DMS114 treated with DMSO at 0.1 percent for 48 hours (cell line): ENCODE results near the gene PCDHA5.

Experiments
- DNase-seq: peaks from one replicate; lab custom pipeline; 2025; ENCODE audit not compliant: unreplicated experiment; lab: John Stamatoyannopoulos, UW

PCDHA5 gene

GRCh38 chr5:140857987-140858240, 36.5 kb downstream of the PCDHA5 start:
- no peak for DNase-seq

- no peak for DNase-seq
These were observed 41.3 kb downstream of the PCDHA5 start for GRCh38 chr5:140862441-140863295.

GRCh38 chr5:140868721-140869554, 47.5 kb downstream of the PCDHA5 start, which contains the start of gene PCDHA11:
Gene PCDHA11 (plus strand): TSS chr5:140868957. CDS start chr5:140869104, 147 bp downstream.
- peak; percentile 85 for DNase-seq

GRCh38 chr5:140869555-140869886, 48.1 kb downstream of the PCDHA5 start:
- peak; percentile 64 for DNase-seq

GRCh38 chr5:140870221-140871201, 49.1 kb downstream of the PCDHA5 start:
- DNase-seq, result no peak
